HG02938 (cell line): ENCODE measurements around the gene ABCG2.
"Not testable (repeated sequence)": the region's sequence is repeated elsewhere in the genome, so short reads cannot be mapped to it uniquely, and the experiment has no call there.

Experiments
- ATAC-seq: cut with Tn5 transposase; IDR thresholded peaks from one replicate; pipeline ENCODE4 v1.9.1; 2021; ENCODE audit warnings: mild to moderate bottlenecking, moderate library complexity; ENCODE audit not compliant: unreplicated experiment

Gene ABCG2

GRCh38 chr4:88119943-88120342, 38.5 kb downstream of the ABCG2 start:
- ATAC-seq = no peak

- ATAC-seq = no peak
These were observed 42.9 kb downstream of the ABCG2 start for GRCh38 chr4:88115587-88115986.

- no peak for ATAC-seq
These were observed 45.6 kb downstream of the ABCG2 start for GRCh38 chr4:88112856-88113255.

- ATAC-seq = no peak
These were observed 47.6 kb downstream of the ABCG2 start for GRCh38 chr4:88110826-88111225.

GRCh38 chr4:88109123-88109881, 49.1 kb downstream of the ABCG2 start:
- no peak for ATAC-seq

- no peak for ATAC-seq
These were observed 49.7 kb downstream of the ABCG2 start for GRCh38 chr4:88108747-88109122.

GRCh38 chr4:88108108-88108465, 50.4 kb downstream of the ABCG2 start:
- not testable (repeated sequence) for ATAC-seq

- no peak for ATAC-seq
These were observed 50.9 kb downstream of the ABCG2 start for GRCh38 chr4:88107406-88108107.

GRCh38 chr4:88106205-88106604, 52.2 kb downstream of the ABCG2 start:
- ATAC-seq = no peak

- ATAC-seq = no peak
These were observed 53.4 kb downstream of the ABCG2 start for GRCh38 chr4:88104902-88105610.

GRCh38 chr4:88102026-88102425, 56.4 kb downstream of the ABCG2 start:
- no peak for ATAC-seq

- ATAC-seq = no peak
These were observed 57.3 kb downstream of the ABCG2 start for GRCh38 chr4:88101165-88101564.

GRCh38 chr4:88098993-88099752, 59.3 kb downstream of the ABCG2 start:
- no peak for ATAC-seq

- no peak for ATAC-seq
These were observed 60.7 kb downstream of the ABCG2 start for GRCh38 chr4:88097781-88098180.

GRCh38 chr4:88097301-88097700, 61.1 kb downstream of the ABCG2 start:
- ATAC-seq = no peak

GRCh38 chr4:88093874-88094273, 64.6 kb downstream of the ABCG2 start:
- ATAC-seq = no peak

- no peak for ATAC-seq
These were observed 67.1 kb downstream of the ABCG2 start for GRCh38 chr4:88091378-88091777.

- ATAC-seq = no peak
These were observed 67.5 kb downstream of the ABCG2 start for GRCh38 chr4:88090898-88091297.

GRCh38 chr4:88087004-88087403, 71.4 kb downstream of the ABCG2 start:
- ATAC-seq = no peak

- ATAC-seq = no peak
These were observed 77.8 kb downstream of the ABCG2 start for GRCh38 chr4:88080626-88081025.

GRCh38 chr4:88078579-88078978, 79.9 kb downstream of the ABCG2 start:
- no peak for ATAC-seq
